Keratinocyte (primary cell): ENCODE measurements around the gene CACNA2D1.

Source experiments
- CTCF ChIP-seq, 3 experiments: IDR thresholded peaks in 1 of 3; conservative IDR thresholded peaks in 1 of 3; optimal IDR thresholded peaks in 1 of 3; 2 replicates in 2 of 3; 3 replicates in 1 of 3; pipeline versions ENCODE3 to v1.5.1; 2011; ENCODE audit warnings: low read length in 3 of 3, mild to moderate bottlenecking in 3 of 3, moderate library complexity in 2 of 3, control low read depth in 1 of 3, inconsistent platforms in 1 of 3; ENCODE audit not compliant: insufficient read depth in 2 of 3; ENCODE audit errors: extremely low read depth in 1 of 3
- EZH2 ChIP-seq: IDR thresholded peaks from one replicate; pipeline ENCODE4 v1.6.1; 2012; ENCODE audit warnings: inconsistent platforms, mild to moderate bottlenecking, low read length, moderate library complexity

- no peak for TF ChIP-seq CTCF (optimal IDR thresholded peaks at IDR 0.05 in 1 of 3, IDR thresholded peaks at IDR 0.05 in 1 of 3, conservative IDR thresholded peaks at IDR 0.05 in 1 of 3; ENCODE audit: extremely low read depth in 1 of 3, insufficient read depth in 2 of 3, low read length in 3 of 3)
- TF ChIP-seq EZH2: no peak
Measured at GRCh38 chr7:82477733-82478515, 34.3 kb upstream of the CACNA2D1 start.
